Measurements from ENCODE around the gene PNPO.
"Not testable (repeated sequence)": the region's sequence is repeated elsewhere in the genome, so short reads cannot be mapped to it uniquely, and the experiment has no call there.

The PNPO gene

GRCh38 chr17:47980541-47980940 is 39.2 kb downstream of the PNPO start:
- DNase-seq, result no peak

- DNase-seq, result no peak
These were observed 40.1 kb downstream of the PNPO start for GRCh38 chr17:47981462-47981861.

- DNase-seq, result no peak
These were observed 40.8 kb downstream of the PNPO start for GRCh38 chr17:47982091-47982617.

- no peak for DNase-seq
These were observed 41.4 kb downstream of the PNPO start for GRCh38 chr17:47982645-47983390.

GRCh38 chr17:47983492-47984223 is 42.3 kb downstream of the PNPO start:
- DNase-seq, result no peak

DNA sequence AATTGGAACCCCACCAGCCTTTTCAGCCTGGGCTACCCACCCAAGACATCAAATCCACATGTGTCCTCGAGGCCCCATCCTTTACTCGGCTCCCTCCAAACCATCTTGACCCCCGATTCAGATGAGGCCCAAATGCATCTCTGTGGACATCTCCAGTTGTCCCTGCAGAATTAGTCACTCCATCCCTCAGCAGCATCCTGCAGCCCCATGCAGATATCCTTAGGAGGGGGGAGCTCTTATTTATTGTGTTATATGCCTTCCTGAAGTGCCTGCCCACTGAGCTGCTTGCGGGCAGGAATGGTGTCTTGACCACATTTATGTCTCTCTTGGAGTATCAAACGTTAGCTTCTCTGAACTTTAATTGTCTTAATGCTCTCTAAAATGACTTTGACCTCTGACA is 45.1 kb downstream of the PNPO start:
- no peak for DNase-seq

GRCh38 chr17:47987240-47987835 is 46.0 kb downstream of the PNPO start:
- no peak for DNase-seq

- DNase-seq, result not testable (repeated sequence)
These were observed 47.1 kb downstream of the PNPO start for GRCh38 chr17:47988445-47988844.

DNA sequence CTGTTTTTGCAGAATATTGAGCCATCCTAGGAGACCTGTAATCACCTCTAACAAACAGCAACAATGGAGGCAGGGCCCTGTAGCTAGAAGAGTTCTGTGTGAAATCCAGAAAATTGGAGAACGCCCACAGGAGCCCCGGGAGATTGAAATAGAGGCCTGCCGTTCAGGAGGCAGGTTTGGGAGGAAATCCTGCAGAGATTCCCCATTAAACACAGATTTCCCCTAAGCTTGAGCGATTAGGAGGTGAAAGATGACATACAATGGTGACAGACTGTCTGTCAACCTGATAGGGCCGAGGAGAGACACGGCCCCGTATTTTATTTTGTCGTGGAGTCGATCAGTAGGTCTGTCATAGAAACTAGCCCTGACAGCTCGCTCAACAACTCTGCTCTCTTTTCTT is 47.8 kb downstream of the PNPO start:
- no peak for DNase-seq

DNA sequence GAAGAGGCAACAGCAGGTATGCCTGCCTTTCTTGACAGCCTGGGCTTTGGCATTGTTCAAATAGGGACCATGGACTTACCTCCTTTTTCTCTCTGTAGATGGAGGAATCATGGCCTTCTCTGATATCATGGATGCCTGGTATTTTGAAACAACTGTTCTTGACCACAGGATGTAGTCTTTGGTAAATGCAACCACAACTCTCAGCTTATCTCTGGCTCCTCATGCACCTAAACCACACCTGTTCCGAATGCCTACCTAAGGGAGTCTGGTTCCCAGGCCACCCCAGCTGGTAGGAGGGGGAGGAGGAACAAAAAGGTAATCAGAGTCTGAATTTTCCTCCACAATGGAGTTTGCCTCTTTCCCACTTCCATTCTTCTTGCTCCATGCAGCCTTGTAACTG is 48.3 kb downstream of the PNPO start:
- no peak for DNase-seq

GRCh38 chr17:47990962-47991731 is 49.8 kb downstream of the PNPO start:
- no peak for DNase-seq

DNA sequence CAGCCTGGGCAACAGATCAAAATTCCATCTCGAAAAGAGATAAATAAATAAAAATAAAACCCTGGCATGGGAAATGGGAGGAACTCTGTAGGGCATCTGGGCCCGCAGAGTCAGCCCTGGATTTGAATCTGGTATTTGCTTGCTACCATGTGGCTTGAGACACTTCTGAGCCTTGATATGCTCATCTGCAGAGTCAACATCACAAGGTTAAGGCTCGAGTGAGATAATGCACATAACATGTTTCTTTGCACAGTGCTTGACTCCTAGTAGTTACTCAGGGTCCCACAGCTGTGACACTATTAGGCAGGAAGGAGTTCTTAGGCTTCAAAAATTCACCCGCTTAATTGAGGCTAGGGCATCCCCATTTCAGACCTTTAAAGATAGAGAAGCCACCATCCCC is 50.8 kb downstream of the PNPO start:
- no peak for DNase-seq

DNA sequence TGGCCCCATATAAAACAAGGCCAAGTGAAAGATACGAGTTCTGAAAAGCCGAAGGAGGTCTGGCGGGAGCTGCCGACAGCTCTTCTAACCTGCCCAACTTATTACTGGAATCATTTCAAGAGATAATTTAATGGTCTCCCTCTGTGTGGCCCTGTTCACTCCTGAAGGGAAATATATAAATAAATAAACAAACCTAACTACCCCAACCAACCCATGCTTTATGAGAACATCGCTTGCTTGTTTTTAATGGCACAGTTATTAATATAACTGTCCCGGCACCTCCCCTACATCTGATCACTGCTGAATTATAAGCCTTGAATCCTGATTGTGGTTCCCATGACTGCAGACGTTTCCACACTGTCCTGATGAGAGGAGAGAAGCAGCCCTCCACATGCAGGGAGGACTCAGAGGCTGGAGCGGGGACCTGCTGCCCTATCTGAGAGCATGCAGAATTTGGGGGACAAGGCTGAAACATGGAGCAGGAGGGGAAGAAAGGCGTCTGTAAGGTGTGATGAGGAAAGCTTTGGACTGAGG is 51.7 kb downstream of the PNPO start:
- DNase-seq, result no peak

DNA sequence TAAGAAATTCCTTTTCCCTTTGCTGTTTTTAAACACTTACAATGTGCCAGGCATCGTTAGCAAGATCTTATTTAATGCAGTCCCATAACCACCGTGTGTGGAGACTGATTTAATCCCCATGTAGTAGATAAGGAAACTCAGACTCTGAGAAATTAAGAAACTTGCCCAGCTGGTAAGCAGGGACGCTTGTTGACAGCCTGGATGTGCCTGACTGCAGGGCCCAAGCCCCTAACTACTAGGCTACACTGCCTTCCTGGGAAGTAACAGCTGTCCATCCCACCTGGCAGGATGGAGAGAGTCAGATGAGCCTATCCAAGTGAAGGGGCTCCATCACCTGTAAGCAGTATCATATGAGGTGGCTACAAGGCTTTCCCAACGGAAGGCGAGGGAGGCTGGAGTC is 52.6 kb downstream of the PNPO start:
- DNase-seq, result no peak

DNA sequence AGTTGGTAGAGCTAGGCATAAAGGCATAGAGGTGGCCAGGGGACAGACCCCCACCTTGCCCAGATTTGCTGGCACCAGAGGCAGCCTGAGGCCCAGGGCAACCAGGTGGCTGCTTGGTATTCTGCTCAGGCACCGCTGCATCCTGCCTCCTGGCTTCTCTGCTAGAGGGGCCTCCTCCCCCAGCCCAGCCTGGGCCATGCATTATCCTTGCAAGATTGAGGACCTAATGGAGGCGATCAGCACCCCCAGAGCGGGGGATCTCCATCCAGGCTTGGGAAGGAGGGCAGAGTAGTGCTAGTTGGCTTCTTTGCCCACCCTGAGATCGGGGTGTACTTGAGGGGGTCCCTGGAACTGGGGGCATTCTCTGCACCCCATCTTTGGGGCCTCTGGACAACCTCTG is 53.4 kb downstream of the PNPO start:
- no peak for DNase-seq

DNA sequence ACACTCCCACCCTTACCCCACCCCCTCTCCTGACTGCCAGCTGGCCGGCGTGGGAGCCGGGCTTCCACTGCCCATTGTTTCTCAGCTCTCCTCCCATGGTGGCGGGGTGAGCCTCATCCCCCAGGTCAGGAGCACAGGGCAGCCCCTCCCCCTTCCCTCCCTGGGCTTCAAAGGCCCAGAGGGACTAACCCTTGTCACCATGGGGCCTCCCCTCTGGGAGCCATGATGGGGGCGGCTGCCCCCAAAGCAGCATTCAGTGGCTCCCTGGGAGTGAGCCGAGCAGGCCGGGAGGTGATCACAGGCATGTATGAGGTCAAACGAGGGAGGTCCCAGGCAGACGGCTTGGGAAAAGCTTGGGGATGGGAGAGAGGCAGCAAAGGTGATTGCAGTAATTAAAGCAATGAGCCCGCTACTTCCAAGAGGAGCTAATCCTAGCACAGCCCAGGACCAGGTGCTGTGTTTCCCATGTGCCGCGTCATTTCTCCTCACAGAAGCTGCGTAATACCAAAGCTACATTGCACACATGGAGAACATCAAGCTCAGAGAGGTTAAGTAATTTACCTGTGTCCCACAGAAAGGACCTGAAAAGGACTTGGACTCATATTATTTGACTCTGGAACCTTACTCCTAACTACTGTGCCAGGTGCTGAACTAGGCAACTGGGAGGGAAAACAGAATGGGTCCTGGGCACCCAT is 54.0 kb downstream of the PNPO start:
- DNase-seq, result no peak

DNA sequence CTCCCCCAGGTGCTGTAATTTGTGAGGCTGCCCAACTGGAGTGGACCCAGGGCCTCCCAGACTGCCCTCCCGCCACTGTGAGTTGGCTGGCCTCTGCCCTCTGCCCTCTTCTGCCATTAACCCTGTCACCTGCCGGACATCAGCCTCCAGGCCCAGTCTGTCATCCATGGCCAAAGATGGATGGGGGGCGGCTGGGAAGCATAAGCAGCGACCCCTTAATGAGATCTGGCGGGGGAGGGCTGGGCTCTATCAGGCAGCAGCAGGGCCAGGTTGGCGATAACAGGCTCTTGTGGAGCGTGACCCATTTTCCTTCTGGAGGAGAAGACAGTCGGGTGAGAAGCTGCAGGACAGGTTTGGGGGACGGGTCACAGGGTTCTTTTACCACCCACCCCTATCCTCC is 54.8 kb downstream of the PNPO start:
- DNase-seq, result no peak

GRCh38 chr17:47997586-47997985 is 56.2 kb downstream of the PNPO start:
- DNase-seq, result no peak

- DNase-seq, result no peak
These were observed 56.7 kb downstream of the PNPO start for GRCh38 chr17:47998044-47998443.
